ENCODE results near the gene DHRS7.
A peak's percentile ranks its signal among the peaks of the same experiment; 100 is the strongest.
"Not testable (repeated sequence)": the region's sequence is repeated elsewhere in the genome, so short reads cannot be mapped to it uniquely, and the experiment has no call there.

DHRS7 gene

DNA sequence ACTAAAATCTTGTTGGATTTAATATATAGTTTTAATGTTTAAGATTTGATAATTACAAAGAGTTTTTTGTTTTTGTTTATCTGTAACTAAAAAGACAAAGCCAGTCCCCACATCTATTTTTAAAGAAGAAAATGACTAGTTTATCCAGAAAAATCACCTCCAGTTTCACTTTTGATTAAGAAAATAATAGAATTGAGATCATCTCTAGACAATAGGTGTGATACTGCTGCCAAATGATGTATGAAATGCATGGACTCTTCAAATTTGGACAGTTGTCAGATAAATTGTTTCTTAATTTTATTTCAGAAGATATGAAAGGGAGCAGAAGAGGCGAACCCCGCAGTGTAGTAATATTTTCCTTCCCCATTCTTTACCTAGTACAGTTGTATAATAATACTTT, 53.5 kb downstream of the DHRS7 start:
- Histone ChIP-seq H3K4ac (ENCODE audit: low read depth, low read length) (no peak overlapping the region), H3K18ac (ENCODE audit: low read length) (no peak overlapping the region), H4K5ac (ENCODE audit: low read length) (no peak overlapping the region), H3K79me1 (ENCODE audit: low read length) (no peaks in the 10 kb centered on the region), H3K4me1 (ENCODE audit: control insufficient read depth, low read depth, low read length) (no peaks in the 10 kb centered on the region), H4K8ac (ENCODE audit: low read depth, low read length) (no peak overlapping the region), H3K36me3 (ENCODE audit: control insufficient read depth, insufficient read depth, low read length) (no peaks in the 10 kb centered on the region), H2BK15ac (replicated peaks; ENCODE audit: low read depth) (no peak overlapping the region), H2AK5ac (ENCODE audit: low read length) (no peak overlapping the region), H3K4me2 (ENCODE audit: low read length) (no peak overlapping the region), H3K56ac (ENCODE audit: low read length) (no peak overlapping the region), H3K9ac (ENCODE audit: low read length) (no peak overlapping the region), H3K27me3 (ENCODE audit: insufficient read depth, low read length, poor library complexity) (no peaks in the 10 kb centered on the region), H3K4me3 (ENCODE audit: low read length) (no peak overlapping the region), H3K27ac (ENCODE audit: low read depth, low read length) (no peak overlapping the region), H3K23ac (ENCODE audit: low read length) (no peak overlapping the region), H3K79me2 (ENCODE audit: control insufficient read depth, insufficient read depth, low read length) (peaks cover 6% of the 10 kb centered on the region), H2BK5ac (ENCODE audit: low read length) (no peak overlapping the region), H2BK120ac (ENCODE audit: low read depth, low read length) (no peak overlapping the region)
- no peak for DNase-seq
- WGBS (ENCODE audit: extremely low coverage, insufficient coverage, low lambda C conversion rate), result no CpG with 5 or more reads among the region's 2 CpGs

DNA sequence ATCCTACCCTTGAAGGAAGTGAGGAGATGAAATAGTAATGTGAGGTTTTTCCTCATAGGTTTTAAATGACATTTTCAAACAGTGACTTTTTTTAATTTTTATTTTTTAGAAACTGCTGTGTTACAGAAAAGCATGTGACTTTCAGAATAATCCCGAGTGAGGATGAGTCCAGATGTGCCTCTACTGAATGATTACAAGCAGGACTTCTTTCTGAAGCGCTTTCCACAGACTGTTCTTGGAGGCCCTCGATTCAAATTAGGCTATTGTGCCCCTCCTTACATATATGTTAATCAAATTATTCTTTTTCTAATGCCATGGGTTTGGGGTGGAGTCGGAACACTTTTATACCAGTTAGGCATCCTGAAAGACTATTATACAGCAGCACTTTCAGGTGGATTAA, 57.7 kb downstream of the DHRS7 start:
- no peak overlapping the region for H4K5ac ChIP-seq (ENCODE audit: low read length)
- no peak overlapping the region for H2BK5ac ChIP-seq (ENCODE audit: low read length)
- H3K4ac ChIP-seq (ENCODE audit: low read depth, low read length), result no peak overlapping the region
- no peak overlapping the region for H3K4me3 ChIP-seq (ENCODE audit: low read length)
- no peak overlapping the region for H3K27ac ChIP-seq (ENCODE audit: low read depth, low read length)
- DNase-seq, result no peak
- no peak overlapping the region for H3K23ac ChIP-seq (ENCODE audit: low read length)
- no peak overlapping the region for H3K4me2 ChIP-seq (ENCODE audit: low read length)
- H4K8ac ChIP-seq (ENCODE audit: low read depth, low read length), result peak overlapping the region; percentile 28
- no peak overlapping the region for H2AK5ac ChIP-seq (ENCODE audit: low read length)
- no peak overlapping the region for H3K9ac ChIP-seq (ENCODE audit: low read length)
- H3K27me3 ChIP-seq (ENCODE audit: insufficient read depth, low read length, poor library complexity), result no peaks in the 10 kb centered on the region
- H2BK15ac ChIP-seq (replicated peaks; ENCODE audit: low read depth), result no peak overlapping the region
- H3K79me2 ChIP-seq (ENCODE audit: control insufficient read depth, insufficient read depth, low read length), result peaks cover 22% of the 10 kb centered on the region
- no peak overlapping the region for H3K18ac ChIP-seq (ENCODE audit: low read length)
- no peak overlapping the region for H2BK120ac ChIP-seq (ENCODE audit: low read depth, low read length)
- H3K36me3 ChIP-seq (ENCODE audit: control insufficient read depth, insufficient read depth, low read length), result no peaks in the 10 kb centered on the region
- peaks cover 8% of the 10 kb centered on the region for H3K79me1 ChIP-seq (ENCODE audit: low read length)
- no peak overlapping the region for H3K56ac ChIP-seq (ENCODE audit: low read length)
- WGBS (ENCODE audit: extremely low coverage, insufficient coverage, low lambda C conversion rate), result no CpG with 5 or more reads among the region's 4 CpGs
- H3K4me1 ChIP-seq (ENCODE audit: control insufficient read depth, low read depth, low read length), result no peaks in the 10 kb centered on the region

GRCh38 chr14:60106339-60106738, 58.9 kb downstream of the DHRS7 start:
- H3K79me2 ChIP-seq (ENCODE audit: control insufficient read depth, insufficient read depth, low read length), result peaks cover 25% of the 10 kb centered on the region
- H3K27ac ChIP-seq (ENCODE audit: low read depth, low read length), result no peak overlapping the region
- H3K18ac ChIP-seq (ENCODE audit: low read length), result no peak overlapping the region
- no peak overlapping the region for H2BK120ac ChIP-seq (ENCODE audit: low read depth, low read length)
- no peak overlapping the region for H3K4me3 ChIP-seq (ENCODE audit: low read length)
- H3K36me3 ChIP-seq (ENCODE audit: control insufficient read depth, insufficient read depth, low read length), result no peaks in the 10 kb centered on the region
- H3K23ac ChIP-seq (ENCODE audit: low read length), result no peak overlapping the region
- no peak overlapping the region for H3K56ac ChIP-seq (ENCODE audit: low read length)
- H2BK5ac ChIP-seq (ENCODE audit: low read length), result no peak overlapping the region
- WGBS (ENCODE audit: extremely low coverage, insufficient coverage, low lambda C conversion rate), result no CpG with 5 or more reads among the region's 2 CpGs
- H3K79me1 ChIP-seq (ENCODE audit: low read length), result peaks cover 8% of the 10 kb centered on the region
- H4K5ac ChIP-seq (ENCODE audit: low read length), result no peak overlapping the region
- no peak overlapping the region for H3K9ac ChIP-seq (ENCODE audit: low read length)
- H3K4me1 ChIP-seq (ENCODE audit: control insufficient read depth, low read depth, low read length), result no peaks in the 10 kb centered on the region
- no peak overlapping the region for H3K4me2 ChIP-seq (ENCODE audit: low read length)
- H3K4ac ChIP-seq (ENCODE audit: low read depth, low read length), result no peak overlapping the region
- H2AK5ac ChIP-seq (ENCODE audit: low read length), result no peak overlapping the region
- H3K27me3 ChIP-seq (ENCODE audit: insufficient read depth, low read length, poor library complexity), result no peaks in the 10 kb centered on the region
- no peak overlapping the region for H4K8ac ChIP-seq (ENCODE audit: low read depth, low read length)
- H2BK15ac ChIP-seq (replicated peaks; ENCODE audit: low read depth), result no peak overlapping the region
- no peak for DNase-seq

DNA sequence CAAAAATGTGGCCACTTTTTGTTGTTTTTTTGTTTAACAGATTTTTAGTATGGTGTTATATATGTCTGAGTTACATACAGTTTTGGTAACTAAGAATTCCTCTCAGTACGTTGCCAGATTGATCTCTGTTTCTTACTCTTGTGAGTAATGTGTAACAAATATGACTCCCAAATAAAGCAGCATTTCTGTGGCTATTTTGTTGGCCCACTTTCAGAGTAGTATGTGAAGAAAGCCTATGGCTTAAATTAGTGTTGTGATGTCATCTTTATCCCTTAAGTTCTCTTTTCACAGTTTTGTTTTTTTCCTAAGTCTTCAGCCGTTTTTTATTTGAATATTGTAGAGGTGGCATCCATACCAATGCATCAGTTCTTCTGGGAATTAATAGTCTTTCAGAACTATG, 62.8 kb downstream of the DHRS7 start:
- Histone ChIP-seq H2BK15ac (replicated peaks; ENCODE audit: low read depth) (no peak overlapping the region), H3K27ac (ENCODE audit: low read depth, low read length) (no peak overlapping the region), H3K79me2 (ENCODE audit: control insufficient read depth, insufficient read depth, low read length) (peaks cover 32% of the 10 kb centered on the region), H2BK120ac (ENCODE audit: low read depth, low read length) (no peak overlapping the region), H2BK5ac (ENCODE audit: low read length) (no peak overlapping the region), H3K18ac (ENCODE audit: low read length) (no peak overlapping the region), H4K5ac (ENCODE audit: low read length) (no peak overlapping the region), H3K36me3 (ENCODE audit: control insufficient read depth, insufficient read depth, low read length) (no peaks in the 10 kb centered on the region), H3K9ac (ENCODE audit: low read length) (no peak overlapping the region), H3K4me1 (ENCODE audit: control insufficient read depth, low read depth, low read length) (no peaks in the 10 kb centered on the region), H3K56ac (ENCODE audit: low read length) (no peak overlapping the region), H3K4ac (ENCODE audit: low read depth, low read length) (no peak overlapping the region), H3K79me1 (ENCODE audit: low read length) (peaks cover 13% of the 10 kb centered on the region), H3K27me3 (ENCODE audit: insufficient read depth, low read length, poor library complexity) (no peaks in the 10 kb centered on the region), H3K4me2 (ENCODE audit: low read length) (no peak overlapping the region), H3K4me3 (ENCODE audit: low read length) (no peak overlapping the region), H3K23ac (ENCODE audit: low read length) (no peak overlapping the region), H4K8ac (ENCODE audit: low read depth, low read length) (no peak overlapping the region), H2AK5ac (ENCODE audit: low read length) (no peak overlapping the region)
- no peak for DNase-seq
- no CpG with 5 or more reads among the region's 2 CpGs for WGBS (ENCODE audit: extremely low coverage, insufficient coverage, low lambda C conversion rate)

GRCh38 chr14:60101786-60102185, 63.4 kb downstream of the DHRS7 start:
- Histone ChIP-seq H3K27ac (ENCODE audit: low read depth, low read length) (no peak overlapping the region), H4K5ac (ENCODE audit: low read length) (no peak overlapping the region), H2BK120ac (ENCODE audit: low read depth, low read length) (no peak overlapping the region), H3K79me2 (ENCODE audit: control insufficient read depth, insufficient read depth, low read length) (peaks cover 35% of the 10 kb centered on the region), H3K4me1 (ENCODE audit: control insufficient read depth, low read depth, low read length) (no peaks in the 10 kb centered on the region), H3K79me1 (ENCODE audit: low read length) (peaks cover 13% of the 10 kb centered on the region), H4K8ac (ENCODE audit: low read depth, low read length) (no peak overlapping the region), H3K9ac (ENCODE audit: low read length) (no peak overlapping the region), H3K23ac (ENCODE audit: low read length) (no peak overlapping the region), H3K27me3 (ENCODE audit: insufficient read depth, low read length, poor library complexity) (no peaks in the 10 kb centered on the region), H3K4ac (ENCODE audit: low read depth, low read length) (no peak overlapping the region), H3K56ac (ENCODE audit: low read length) (no peak overlapping the region), H2BK15ac (replicated peaks; ENCODE audit: low read depth) (no peak overlapping the region), H2AK5ac (ENCODE audit: low read length) (no peak overlapping the region), H3K18ac (ENCODE audit: low read length) (no peak overlapping the region), H3K4me2 (ENCODE audit: low read length) (no peak overlapping the region), H3K36me3 (ENCODE audit: control insufficient read depth, insufficient read depth, low read length) (no peaks in the 10 kb centered on the region), H3K4me3 (ENCODE audit: low read length) (no peak overlapping the region), H2BK5ac (ENCODE audit: low read length) (no peak overlapping the region)
- WGBS (ENCODE audit: extremely low coverage, insufficient coverage, low lambda C conversion rate), result no CpG with 5 or more reads among the region's 1 CpG
- DNase-seq, result no peak

DNA sequence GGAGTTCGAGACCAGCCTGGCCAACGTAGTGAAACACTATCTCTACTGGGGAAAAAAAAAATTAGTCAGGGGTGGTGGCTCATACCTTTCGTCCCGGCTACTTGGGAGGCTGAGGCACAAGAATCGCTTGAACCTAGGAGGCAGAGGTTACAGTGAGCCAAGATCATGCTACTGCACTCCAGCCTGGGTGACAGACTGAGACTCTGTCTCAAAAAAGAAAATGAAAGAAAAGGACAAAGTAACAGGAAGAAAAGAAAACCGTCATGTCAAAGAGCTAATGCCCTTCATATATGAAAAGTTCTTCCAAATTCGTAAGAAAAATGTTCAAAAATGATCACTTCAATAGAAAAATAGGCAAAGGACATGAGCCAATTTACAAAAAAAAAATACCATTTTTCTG, 65.3 kb downstream of the DHRS7 start:
- not testable (repeated sequence) for H4K8ac ChIP-seq (ENCODE audit: low read depth, low read length); H2BK15ac ChIP-seq (replicated peaks; ENCODE audit: low read depth); H2BK120ac ChIP-seq (ENCODE audit: low read depth, low read length); H4K5ac ChIP-seq (ENCODE audit: low read length); H2AK5ac ChIP-seq (ENCODE audit: low read length); H3K4me1 ChIP-seq (ENCODE audit: control insufficient read depth, low read depth, low read length); H3K4me2 ChIP-seq (ENCODE audit: low read length); DNase-seq; H3K36me3 ChIP-seq (ENCODE audit: control insufficient read depth, insufficient read depth, low read length); H3K4me3 ChIP-seq (ENCODE audit: low read length); H3K23ac ChIP-seq (ENCODE audit: low read length); H3K27ac ChIP-seq (ENCODE audit: low read depth, low read length); H3K9ac ChIP-seq (ENCODE audit: low read length); H3K4ac ChIP-seq (ENCODE audit: low read depth, low read length); H2BK5ac ChIP-seq (ENCODE audit: low read length); H3K56ac ChIP-seq (ENCODE audit: low read length); H3K27me3 ChIP-seq (ENCODE audit: insufficient read depth, low read length, poor library complexity); H3K18ac ChIP-seq (ENCODE audit: low read length)
- H3K79me1 ChIP-seq (ENCODE audit: low read length), result peaks cover 12% of the 10 kb centered on the region
- peaks cover 46% of the 10 kb centered on the region for H3K79me2 ChIP-seq (ENCODE audit: control insufficient read depth, insufficient read depth, low read length)
- no CpG with 5 or more reads among the region's 7 CpGs for WGBS (ENCODE audit: extremely low coverage, insufficient coverage, low lambda C conversion rate)

All from mesendoderm (in vitro differentiated cells).